ENCODE results near the gene GALNT8. TPM values are rescaled to one million over a fixed set of nuclear protein-coding genes. Genes with fewer than 3 reads are reported as not detected.

GALNT8 gene
- total RNA-seq, 4 donors from 2014 or later, result 0.39 to 1.8 (median 0.95) TPM

- TF ChIP-seq, protein P1, sequence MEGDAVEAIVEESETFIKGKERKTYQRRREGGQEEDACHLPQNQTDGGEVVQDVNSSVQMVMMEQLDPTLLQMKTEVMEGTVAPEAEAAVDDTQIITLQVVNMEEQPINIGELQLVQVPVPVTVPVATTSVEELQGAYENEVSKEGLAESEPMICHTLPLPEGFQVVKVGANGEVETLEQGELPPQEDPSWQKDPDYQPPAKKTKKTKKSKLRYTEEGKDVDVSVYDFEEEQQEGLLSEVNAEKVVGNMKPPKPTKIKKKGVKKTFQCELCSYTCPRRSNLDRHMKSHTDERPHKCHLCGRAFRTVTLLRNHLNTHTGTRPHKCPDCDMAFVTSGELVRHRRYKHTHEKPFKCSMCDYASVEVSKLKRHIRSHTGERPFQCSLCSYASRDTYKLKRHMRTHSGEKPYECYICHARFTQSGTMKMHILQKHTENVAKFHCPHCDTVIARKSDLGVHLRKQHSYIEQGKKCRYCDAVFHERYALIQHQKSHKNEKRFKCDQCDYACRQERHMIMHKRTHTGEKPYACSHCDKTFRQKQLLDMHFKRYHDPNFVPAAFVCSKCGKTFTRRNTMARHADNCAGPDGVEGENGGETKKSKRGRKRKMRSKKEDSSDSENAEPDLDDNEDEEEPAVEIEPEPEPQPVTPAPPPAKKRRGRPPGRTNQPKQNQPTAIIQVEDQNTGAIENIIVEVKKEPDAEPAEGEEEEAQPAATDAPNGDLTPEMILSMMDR (IDR thresholded peaks at IDR 0.05), result no peak
- no peak for TF ChIP-seq POLR2A (IDR thresholded peaks at IDR 0.05)
- H3K4me3 ChIP-seq (ENCODE audit: low read depth, poor library complexity, severe bottlenecking), result no peak overlapping the region
- WGBS, 2 donors, result 40% methylated on average over 2 of the region's 2 CpGs
- no peak for DNase-seq (ENCODE audit: low spot score in 2 of 2)
- intact Hi-C loops (cut with DNase I; ENCODE audit: low total_unique reads), result no loop called here
Observed at GRCh38 chr12:4768341-4768740, 48.1 kb downstream of the GALNT8 start.

DNA sequence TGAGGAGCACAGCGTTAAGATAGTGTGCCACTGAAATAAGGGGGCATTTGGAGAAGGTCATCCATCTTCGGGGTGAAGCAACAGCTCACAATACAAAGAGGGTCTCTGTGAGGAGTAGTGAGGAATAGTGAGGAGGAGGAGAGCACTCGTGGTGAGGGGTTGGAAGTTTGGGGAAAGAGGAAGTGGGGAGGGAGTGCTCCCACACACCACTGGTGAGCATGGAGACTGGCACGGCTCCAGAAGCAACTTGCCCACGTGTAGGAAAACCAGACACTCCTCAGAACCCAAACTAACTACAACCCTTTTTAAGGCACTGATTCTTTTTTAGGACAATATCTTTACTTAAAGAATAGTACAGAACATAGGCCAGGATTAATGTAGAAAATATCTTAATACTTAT, 48.9 kb downstream of the GALNT8 start:
- DNase-seq (ENCODE audit: low spot score in 2 of 2), result no peak
- intact Hi-C loops (cut with DNase I; ENCODE audit: low total_unique reads), result no loop called here
- WGBS, 2 donors, result 55 to 58% methylated on average over 5 of the region's 5 CpGs

DNA sequence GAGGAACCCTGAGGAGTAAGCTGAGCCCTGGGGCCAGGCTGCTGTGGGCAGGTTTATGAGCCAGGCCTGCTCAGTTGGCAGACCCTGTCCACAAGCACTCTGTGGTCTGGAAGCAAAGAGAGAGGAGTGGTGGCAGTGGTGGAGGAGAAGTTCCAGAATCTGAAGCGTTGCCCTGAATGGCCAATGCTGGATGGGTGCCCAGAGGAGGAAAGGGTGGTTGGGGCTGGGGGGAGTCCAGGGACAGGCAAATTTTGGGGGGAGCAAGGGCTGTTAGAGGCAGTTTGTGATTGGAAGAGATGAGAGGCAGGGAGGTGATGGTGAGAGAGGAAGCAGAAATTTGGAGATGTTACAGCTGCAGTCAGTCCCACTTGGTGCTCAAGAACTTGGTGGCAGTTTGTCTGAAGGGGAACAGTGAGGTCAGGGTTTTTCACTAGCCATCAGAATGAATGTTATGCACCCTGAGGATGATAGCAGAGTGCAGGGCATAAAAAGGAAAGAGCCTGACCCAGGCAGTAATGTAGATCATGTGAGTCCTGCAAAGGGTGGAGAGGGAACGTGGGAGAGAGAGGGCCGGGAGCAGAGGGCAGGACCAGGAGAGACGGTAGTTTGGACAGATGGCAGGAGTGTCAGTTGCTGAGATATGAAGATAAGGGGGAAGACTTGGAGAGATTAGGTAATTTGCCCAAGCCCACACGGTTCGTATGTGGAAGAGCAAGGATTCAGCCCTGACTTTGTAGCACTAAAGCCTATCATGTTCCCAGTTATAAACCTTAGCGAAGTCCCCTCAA, 51.2 kb downstream of the GALNT8 start:
- no peak for DNase-seq (ENCODE audit: low spot score in 2 of 2)
- H3K4me3 ChIP-seq (ENCODE audit: low read depth, poor library complexity, severe bottlenecking), result no peak overlapping the region
- intact Hi-C loops (cut with DNase I; ENCODE audit: low total_unique reads), result no loop called here
- 75 to 83% methylated on average over 7 of the region's 7 CpGs for WGBS, 2 donors
- TF ChIP-seq, protein P1 (IDR thresholded peaks at IDR 0.05), result no peak
- no peak for TF ChIP-seq POLR2A (IDR thresholded peaks at IDR 0.05)

More for the DNA sequence above, 48.9 kb downstream of the GALNT8 start:
- no peak overlapping the region for H3K4me3 ChIP-seq (ENCODE audit: low read depth, poor library complexity, severe bottlenecking)
- TF ChIP-seq, protein P1 (IDR thresholded peaks at IDR 0.05), result no peak
- no peak for TF ChIP-seq POLR2A (IDR thresholded peaks at IDR 0.05)

- DNase-seq (ENCODE audit: low spot score in 2 of 2), result no peak
- 75 to 90% methylated on average over 11 of the region's 11 CpGs for WGBS, 2 donors
- H3K4me3 ChIP-seq (ENCODE audit: low read depth, poor library complexity, severe bottlenecking), result no peak overlapping the region
- TF ChIP-seq POLR2A (IDR thresholded peaks at IDR 0.05), result no peak
- TF ChIP-seq, protein P1 (IDR thresholded peaks at IDR 0.05), result no peak
- intact Hi-C loops (cut with DNase I; ENCODE audit: low total_unique reads), result no loop called here
Observed at GRCh38 chr12:4771960-4772566, 51.9 kb downstream of the GALNT8 start.

DNA sequence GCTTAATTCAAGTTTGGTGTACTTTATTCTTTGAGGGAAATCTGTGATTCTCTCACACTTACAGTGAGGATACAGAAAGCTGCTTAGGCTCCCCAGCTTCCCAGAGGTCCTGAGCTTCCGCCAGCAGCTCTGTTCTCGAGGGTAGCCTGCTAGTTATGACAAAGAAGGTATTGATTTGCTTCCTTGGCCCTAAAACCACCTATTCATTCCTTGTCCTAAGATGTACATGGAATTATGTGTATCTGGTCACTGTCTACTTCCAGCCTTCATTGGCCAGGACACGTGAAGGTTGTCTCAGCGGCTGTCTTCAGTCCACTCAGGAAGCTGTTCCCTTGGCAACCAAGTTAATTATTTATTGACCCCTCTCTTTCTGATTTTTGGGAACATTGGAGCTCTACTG, 55.7 kb downstream of the GALNT8 start:
- TF ChIP-seq, protein P1 (IDR thresholded peaks at IDR 0.05), result no peak
- TF ChIP-seq POLR2A (IDR thresholded peaks at IDR 0.05), result no peak
- DNase-seq (ENCODE audit: low spot score in 2 of 2), result no peak
- intact Hi-C loops (cut with DNase I; ENCODE audit: low total_unique reads), result no loop called here
- no peak overlapping the region for H3K4me3 ChIP-seq (ENCODE audit: low read depth, poor library complexity, severe bottlenecking)
- WGBS, 2 donors, result 79 to 84% methylated on average over 4 of the region's 4 CpGs
